CD4-positive, alpha-beta T cell treated with Interleukin-1 beta for 1 hour (primary cell): ENCODE data around the gene TBCB.
"Not testable (repeated sequence)": the region's sequence is repeated elsewhere in the genome, so short reads cannot be mapped to it uniquely, and the experiment has no call there.

Experiments used
- DNase-seq, 2 donors: peaks; one replicate each; pipeline ENCODE4 v3.0.0-alpha.2; 2020 to 2022

The TBCB gene

GRCh38 chr19:36103040-36103626 is 12.1 kb upstream of the TBCB start:
- DNase-seq: no peak

GRCh38 chr19:36103842-36104552 is 11.3 kb upstream of the TBCB start:
- DNase-seq: no peak

DNA sequence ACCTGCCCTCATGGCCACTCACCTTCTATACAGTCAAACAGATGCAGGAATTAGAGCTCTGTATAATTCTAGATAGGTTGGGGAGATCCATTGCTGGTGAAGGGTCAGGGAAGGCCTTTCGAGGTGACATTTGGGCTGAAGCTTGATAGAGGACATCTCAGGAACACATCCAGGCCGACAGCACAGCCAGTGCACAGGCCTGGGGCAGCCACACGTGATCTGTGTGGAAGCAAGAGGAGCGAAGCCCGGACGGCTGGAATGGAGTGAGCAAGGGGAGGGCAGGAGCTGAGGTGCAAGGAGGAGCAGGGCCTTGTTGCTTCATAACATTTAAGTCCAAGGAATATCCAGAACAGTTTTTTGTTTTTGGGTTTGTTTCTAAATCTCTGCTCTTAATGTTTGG is 8.8 kb upstream of the TBCB start:
- no peak for DNase-seq

- no peak for DNase-seq
Measured at GRCh38 chr19:36106991-36107390, 8.3 kb upstream of the TBCB start.

GRCh38 chr19:36108684-36109083 is 6.6 kb upstream of the TBCB start:
- DNase-seq: no peak

DNA sequence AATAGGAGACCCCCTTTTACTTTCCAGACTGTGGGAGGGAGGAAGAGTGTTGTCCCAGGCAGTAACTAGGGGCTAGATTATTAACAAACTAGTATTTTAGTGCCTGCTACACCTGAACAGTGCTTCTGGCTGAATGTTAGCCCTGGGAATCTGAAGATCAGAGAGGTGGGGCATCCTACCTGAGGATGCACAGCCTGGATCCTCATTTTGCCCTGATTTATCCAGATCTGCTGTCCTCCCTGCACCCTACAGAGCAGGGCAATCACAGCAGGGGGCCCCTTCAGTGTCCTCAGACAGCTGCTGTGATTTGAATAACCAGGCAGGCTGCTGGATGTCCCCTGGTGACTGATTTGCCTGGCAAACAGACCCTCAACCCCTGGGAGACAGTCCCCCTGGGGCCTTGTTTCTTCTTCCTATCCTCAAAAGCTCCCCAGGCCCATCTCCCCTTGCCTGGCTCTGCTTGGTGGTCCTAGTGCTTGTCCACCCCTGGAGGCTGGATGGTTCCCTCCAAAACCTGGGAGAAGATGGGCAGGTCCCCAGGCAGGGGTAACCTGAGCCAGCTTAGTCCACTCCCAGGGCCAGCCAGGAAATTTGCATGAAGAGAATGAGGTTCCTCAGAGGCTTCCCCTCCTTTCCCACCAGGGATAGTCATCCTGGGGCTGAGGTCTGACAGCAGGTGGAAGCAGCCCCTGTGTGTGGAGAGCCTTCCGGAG is 4.6 kb upstream of the TBCB start, which contains the start of gene OVOL3:
OVOL3 (plus strand) TSS at position 657 of the 713 bp plus-strand sequence. CDS start 60 bp downstream, outside the sequence.
- DNase-seq: no peak

DNA sequence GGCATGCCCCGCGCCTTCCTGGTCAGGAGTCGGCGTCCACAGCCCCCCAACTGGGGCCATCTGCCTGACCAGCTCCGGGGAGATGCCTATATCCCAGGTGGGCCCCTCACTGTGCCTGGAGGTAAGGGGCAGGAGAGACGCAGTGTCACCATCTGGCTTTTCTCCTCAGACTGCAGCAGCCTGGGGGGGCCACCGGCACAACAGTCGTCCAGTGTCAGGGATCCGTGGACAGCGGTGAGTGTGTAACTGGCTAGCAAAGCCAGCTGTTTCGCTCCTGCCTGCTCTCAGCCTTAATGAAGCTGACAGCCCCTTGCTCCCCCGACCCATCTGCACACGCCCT is 4.1 kb upstream of the TBCB start:
- no peak for DNase-seq

DNA sequence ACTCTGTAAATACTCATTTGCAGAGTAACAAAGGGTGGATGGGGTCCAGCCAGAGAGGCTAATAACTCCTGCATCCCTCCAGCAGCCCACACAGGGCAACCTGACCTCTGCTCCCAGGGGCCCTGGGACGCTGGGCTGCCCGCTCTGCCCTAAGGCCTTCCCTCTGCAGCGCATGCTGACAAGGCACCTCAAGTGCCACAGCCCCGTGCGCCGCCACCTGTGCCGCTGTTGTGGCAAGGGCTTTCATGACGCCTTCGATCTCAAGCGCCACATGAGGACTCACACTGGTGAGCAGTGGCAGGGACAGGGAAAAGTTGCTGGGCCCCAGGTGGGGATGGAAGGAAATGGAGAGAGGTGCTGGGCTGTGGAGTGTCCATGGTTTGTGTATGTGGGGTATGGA is 2.6 kb upstream of the TBCB start:
- no peak for DNase-seq

- DNase-seq: no peak
Measured at GRCh38 chr19:36113425-36113824, 1.8 kb upstream of the TBCB start.

GRCh38 chr19:36113894-36114720 is 1.2 kb upstream of the TBCB start:
- no peak for DNase-seq

- DNase-seq: peak; percentile 100
Measured at GRCh38 chr19:36114721-36115452, 381 bp upstream of the TBCB start, which contains the start of gene POLR2I. Gene POLR2I, minus strand, starts transcription at chr19:36114875. Its CDS starts 19 bp downstream, at chr19:36114856.

DNA sequence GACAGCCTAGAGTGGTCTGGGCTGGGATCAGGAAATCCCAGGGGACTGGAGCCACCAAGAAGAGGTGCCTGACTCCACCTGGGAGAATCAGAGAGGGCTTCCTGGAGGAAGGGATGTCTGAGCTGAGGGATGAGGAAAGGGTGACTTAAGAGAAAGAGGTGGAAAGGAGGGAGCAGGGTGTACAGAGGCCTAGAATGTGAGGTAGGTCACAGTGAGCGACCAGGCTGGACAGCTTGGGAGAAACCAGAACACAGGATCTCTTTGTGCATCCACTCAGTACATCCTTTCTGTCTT is 1.0 kb downstream of the TBCB start:
- DNase-seq: no peak

DNA sequence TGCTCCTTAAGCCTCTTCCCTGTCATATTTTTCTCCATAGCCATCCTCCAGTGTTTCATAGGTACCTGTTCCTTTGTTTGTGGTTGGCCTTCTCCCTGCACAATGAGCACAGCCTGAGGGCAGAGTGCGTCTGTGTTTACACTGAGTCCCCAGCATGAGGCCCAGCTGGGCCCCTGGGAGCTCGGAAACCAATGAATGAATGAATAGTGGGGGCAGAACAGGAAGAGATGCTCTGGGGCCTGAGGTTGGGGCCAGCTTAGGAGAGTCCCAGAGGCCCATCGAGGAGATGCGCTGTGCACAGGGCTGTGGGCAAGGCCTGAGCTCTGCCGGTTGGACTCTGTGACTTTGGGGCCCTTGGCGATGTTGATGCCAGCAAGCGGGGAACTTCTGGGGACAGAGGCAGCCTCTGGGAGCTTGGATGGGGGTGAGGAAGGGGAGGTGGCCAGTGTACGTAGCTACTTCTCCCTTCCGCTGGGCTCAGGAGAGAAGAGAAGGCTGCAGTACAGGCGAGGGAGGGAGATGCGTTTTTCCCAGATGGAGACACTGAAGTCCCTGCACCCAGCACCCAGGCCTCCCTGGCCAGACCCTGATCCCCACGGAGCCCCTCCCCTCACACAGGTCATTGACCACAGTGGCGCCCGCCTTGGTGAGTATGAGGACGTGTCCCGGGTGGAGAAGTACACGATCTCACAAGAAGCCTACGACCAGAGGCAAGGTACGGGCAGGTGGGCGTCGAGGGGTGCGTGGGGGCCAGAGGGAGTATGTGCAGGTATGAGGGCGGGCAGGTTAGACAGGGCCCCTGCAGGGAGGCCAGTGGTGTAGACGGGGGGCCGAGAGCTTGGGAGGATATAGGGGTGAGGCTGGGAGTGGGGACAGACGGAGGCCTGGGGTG is 5.1 kb downstream of the TBCB start:
- DNase-seq: no peak

DNA sequence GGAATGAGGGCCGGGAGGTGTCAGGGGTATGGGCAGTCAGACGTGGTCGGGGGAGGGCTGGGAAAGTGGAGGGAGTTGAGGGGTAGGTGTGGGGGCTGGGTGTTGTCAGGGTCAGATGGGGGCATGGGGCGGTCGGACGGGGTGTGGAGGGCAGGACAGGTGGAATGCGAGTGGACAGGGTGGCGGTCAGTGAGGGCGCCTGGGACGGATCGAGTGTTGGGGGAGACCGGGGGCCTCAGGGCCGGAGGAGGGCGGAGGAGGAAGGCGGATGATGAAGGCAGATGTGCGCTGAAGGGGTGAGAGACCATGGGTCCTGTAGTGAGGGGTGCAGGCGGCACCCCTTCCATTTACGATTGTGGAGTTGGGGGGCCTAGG is 5.7 kb downstream of the TBCB start:
- no peak for DNase-seq

GRCh38 chr19:36121486-36122124 is 6.3 kb downstream of the TBCB start:
- DNase-seq: no peak

GRCh38 chr19:36125557-36125956 is 10.3 kb downstream of the TBCB start:
- DNase-seq: no peak

- DNase-seq: no peak
Measured at GRCh38 chr19:36128392-36128736, 13.1 kb downstream of the TBCB start.

GRCh38 chr19:36131221-36131620 is 16.0 kb downstream of the TBCB start:
- peak; percentile 33 to 68 for DNase-seq

DNA sequence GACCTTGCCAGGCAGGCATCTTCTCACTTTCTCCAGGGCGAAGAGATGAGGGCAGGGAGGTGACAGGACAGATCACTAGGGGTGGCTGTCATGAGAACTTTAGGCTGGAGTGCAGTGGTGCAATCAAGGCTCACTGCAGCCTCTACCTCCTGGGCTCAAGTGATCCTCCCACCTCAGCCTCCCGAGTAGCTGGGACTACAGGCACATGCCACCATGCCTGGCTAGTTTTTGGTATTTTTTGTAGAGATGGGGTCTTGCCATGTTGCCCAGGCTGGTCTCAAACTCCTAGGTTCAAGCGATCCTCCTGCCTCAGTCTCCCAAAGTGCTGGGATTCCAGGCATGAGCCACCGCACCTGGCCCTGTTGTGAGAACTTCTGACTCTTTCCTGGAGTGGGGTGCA is 19.6 kb downstream of the TBCB start:
- not testable (repeated sequence) for DNase-seq

DNA sequence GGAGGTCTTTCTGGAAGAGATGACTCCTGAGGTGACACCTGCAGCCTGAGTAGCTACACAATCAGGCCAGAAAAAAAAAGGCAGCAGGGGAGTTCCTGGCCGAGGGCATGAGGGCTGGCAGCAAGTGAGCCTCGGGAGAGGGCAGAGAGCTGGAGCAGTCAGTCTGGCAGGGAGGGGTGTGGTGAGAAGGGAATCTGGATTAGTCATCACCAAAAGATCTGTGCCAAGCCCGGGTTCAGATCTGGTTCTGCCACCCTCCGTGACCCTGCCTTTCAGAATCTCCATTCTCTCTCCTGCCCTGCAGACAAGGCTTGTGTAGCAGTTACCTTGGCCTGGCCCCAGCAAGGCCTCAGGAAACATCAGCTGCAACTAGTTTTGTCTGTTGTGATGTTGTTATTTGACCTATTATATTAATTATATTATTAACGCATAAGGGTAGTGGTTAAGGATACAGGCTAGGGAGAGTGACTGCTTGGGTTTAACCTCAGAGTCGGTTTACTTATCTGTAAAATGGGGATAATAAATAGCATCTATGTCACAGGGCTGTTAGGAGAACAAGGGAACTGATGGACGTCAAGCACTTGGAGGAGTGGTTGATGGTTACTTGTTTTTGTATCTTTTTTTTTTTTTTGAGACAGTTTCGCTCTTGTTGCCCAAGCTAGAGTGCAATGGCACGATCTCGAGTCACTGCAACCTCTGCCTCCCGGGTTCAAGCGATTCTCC is 21.9 kb downstream of the TBCB start:
- peak in 1 of 2 donors; percentile 30 for DNase-seq

- no peak for DNase-seq
Measured at GRCh38 chr19:36139120-36139472, 23.8 kb downstream of the TBCB start.
